PC-3 (cell line): ENCODE measurements around the gene PRKRA.

Experiments
- EZH2 ChIP-seq: fragments of 300-600 bp; sonication (generic); IDR thresholded peaks from one replicate; pipeline ENCODE4 v1.6.1; 2017; ENCODE audit warnings: antibody characterized with exemption, mild to moderate bottlenecking, low read length; ENCODE audit not compliant: unreplicated experiment
- EZH2phosphoT487 ChIP-seq: fragments of 300-600 bp; sonication (generic); IDR thresholded peaks from 2 replicates; pipeline ENCODE4 v1.6.1; 2018; ENCODE audit warnings: mild to moderate bottlenecking, antibody characterized with exemption, low read length, borderline replicate concordance
- TF ChIP-seq, protein P1 (sequence below): fragments of 300-600 bp; sonication (generic); conservative IDR thresholded peaks from 2 replicates; pipeline ENCODE4 v1.5.1; 2017; ENCODE audit warnings: antibody characterized with exemption, low read depth, mild to moderate bottlenecking, low read length

DNA sequence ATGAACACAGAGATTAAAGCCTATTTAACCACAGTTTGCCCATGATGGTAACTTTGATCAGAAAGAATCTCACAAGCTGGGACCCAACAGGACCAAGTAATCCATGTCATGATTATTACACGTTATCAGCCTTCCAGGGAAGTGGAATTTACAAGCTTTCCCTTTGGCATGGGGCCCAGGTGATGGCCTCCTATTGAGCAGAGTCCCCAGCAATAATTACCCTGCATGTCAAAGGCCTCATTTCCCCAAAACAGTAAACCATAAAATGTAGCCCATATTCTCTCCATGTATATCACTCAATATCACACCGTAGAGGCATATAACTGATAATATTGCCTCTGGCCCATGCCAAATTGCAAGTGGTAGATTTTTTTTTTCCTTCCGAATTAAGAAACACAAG, 38.9 kb downstream of the PRKRA start:
- TF ChIP-seq, protein P1, sequence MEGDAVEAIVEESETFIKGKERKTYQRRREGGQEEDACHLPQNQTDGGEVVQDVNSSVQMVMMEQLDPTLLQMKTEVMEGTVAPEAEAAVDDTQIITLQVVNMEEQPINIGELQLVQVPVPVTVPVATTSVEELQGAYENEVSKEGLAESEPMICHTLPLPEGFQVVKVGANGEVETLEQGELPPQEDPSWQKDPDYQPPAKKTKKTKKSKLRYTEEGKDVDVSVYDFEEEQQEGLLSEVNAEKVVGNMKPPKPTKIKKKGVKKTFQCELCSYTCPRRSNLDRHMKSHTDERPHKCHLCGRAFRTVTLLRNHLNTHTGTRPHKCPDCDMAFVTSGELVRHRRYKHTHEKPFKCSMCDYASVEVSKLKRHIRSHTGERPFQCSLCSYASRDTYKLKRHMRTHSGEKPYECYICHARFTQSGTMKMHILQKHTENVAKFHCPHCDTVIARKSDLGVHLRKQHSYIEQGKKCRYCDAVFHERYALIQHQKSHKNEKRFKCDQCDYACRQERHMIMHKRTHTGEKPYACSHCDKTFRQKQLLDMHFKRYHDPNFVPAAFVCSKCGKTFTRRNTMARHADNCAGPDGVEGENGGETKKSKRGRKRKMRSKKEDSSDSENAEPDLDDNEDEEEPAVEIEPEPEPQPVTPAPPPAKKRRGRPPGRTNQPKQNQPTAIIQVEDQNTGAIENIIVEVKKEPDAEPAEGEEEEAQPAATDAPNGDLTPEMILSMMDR = no peak
- TF ChIP-seq EZH2 (no peak), EZH2phosphoT487 (no peak)
